HL-60 (cell line): ENCODE data around the gene TPCN2.

Experiments
- DNase-seq, 2 experiments: peaks; one replicate each; pipeline ENCODE4 v3.0.0-alpha.2; 2010 to 2020; ENCODE audit warnings: low read depth in 1 of 2, low spot score in 1 of 2
- H3K27ac ChIP-seq: fragments of 250-450 bp; sonication (Bioruptor Pico); replicated peaks from 2 replicates; pipeline ENCODE4 v1.5.1; 2020; ENCODE audit warnings: mild to moderate bottlenecking, moderate library complexity
- H3K27me3 ChIP-seq: fragments of 250-450 bp; sonication (Bioruptor Pico); 2 replicates; pipeline ENCODE4 v1.5.1; 2021; ENCODE audit warnings: mild to moderate bottlenecking, moderate library complexity; ENCODE audit not compliant: insufficient read depth, poor library complexity, severe bottlenecking
- H3K4me3 ChIP-seq: replicated peaks from 2 replicates; pipeline ENCODE4 v1.5.1; 2011; ENCODE audit warnings: mild to moderate bottlenecking, control low read depth, low read length; ENCODE audit not compliant: insufficient read depth
- CTCF ChIP-seq: IDR thresholded peaks from one replicate; pipeline ENCODE4 v1.5.1; 2011; ENCODE audit warnings: low read length, control low read depth, inconsistent platforms; ENCODE audit not compliant: insufficient read depth
- GABPA ChIP-seq: IDR thresholded peaks from 2 replicates; pipeline ENCODE4 v1.6.1; 2012; ENCODE audit warnings: low read depth
- POLR2AphosphoS5 ChIP-seq: IDR thresholded peaks from 2 replicates; pipeline ENCODE4 v1.6.1; 2012; ENCODE audit warnings: low read depth
- REST ChIP-seq: IDR thresholded peaks from 2 replicates; pipeline ENCODE4 v1.6.1; 2012; ENCODE audit warnings: low read depth; ENCODE audit not compliant: insufficient replicate concordance
- SPI1 ChIP-seq: IDR thresholded peaks from 2 replicates; pipeline ENCODE4 v1.6.1; 2012; ENCODE audit warnings: low read depth, mild to moderate bottlenecking, borderline replicate concordance

The TPCN2 gene

GRCh38 chr11:69161117-69161407 is 112.3 kb downstream of the TPCN2 start:
- Histone ChIP-seq H3K27ac (no peak overlapping the region), H3K4me3 (no peak overlapping the region), H3K27me3 (no peaks in the 10 kb centered on the region)
- no peak for DNase-seq
- no peak for TF ChIP-seq GABPA
- TF ChIP-seq REST = no peak
- TF ChIP-seq POLR2AphosphoS5 = no peak
- no peak for TF ChIP-seq CTCF

GRCh38 chr11:69162505-69162904 is 113.8 kb downstream of the TPCN2 start:
- Histone ChIP-seq H3K27ac (no peak overlapping the region), H3K4me3 (no peak overlapping the region), H3K27me3 (no peaks in the 10 kb centered on the region)
- no peak for DNase-seq
- no peak for TF ChIP-seq GABPA
- TF ChIP-seq CTCF = no peak
- TF ChIP-seq POLR2AphosphoS5 = no peak
- TF ChIP-seq REST = no peak
- no peak for TF ChIP-seq SPI1

- no peak overlapping the region for H3K27ac ChIP-seq
- no peak for DNase-seq
- no peaks in the 10 kb centered on the region for H3K27me3 ChIP-seq
- H3K4me3 ChIP-seq = no peak overlapping the region
- TF ChIP-seq GABPA = no peak
- no peak for TF ChIP-seq CTCF
- TF ChIP-seq SPI1 = no peak
- no peak for TF ChIP-seq POLR2AphosphoS5
- no peak for TF ChIP-seq REST
Observed at GRCh38 chr11:69163842-69164241, 115.1 kb downstream of the TPCN2 start.
